ENCODE data around the gene FAM169A. TPM values are rescaled to one million over a fixed set of nuclear protein-coding genes. Genes with fewer than 3 reads are reported as not detected.

The FAM169A gene
- total and polyA plus RNA-seq, 2 donors (not counting 3 experiments of a cell fraction or from before 2014, with no cell fraction given) = 0.06 to 0.62 TPM

DNA sequence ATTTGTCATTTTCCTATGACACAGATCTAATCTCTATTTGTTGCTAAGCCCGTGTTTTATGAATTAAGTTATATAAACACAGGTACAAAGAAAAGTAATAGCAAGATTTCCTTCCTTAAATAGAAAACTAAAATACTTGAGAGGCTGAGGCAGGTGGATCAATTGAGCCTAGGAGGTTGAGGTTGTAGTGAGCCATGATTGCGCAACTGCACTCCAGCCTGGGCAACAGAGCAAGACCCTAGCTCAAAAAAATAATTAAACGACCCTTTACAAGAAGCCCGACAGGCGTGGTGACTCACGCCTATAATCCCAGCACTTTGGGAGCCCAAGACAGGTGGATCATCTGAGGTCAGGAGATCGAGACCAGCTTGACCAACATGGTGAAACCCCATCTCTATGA is 36.8 kb downstream of the FAM169A start:
- peaks cover 7% of the 10 kb centered on the region in 2 experiments for H3K27me3 ChIP-seq (ENCODE audit: control insufficient read depth in 2 of 2, insufficient read depth in 2 of 2, low read length in 2 of 2)
- no peaks in the 10 kb centered on the region for H3K79me2 ChIP-seq (ENCODE audit: control insufficient read depth, insufficient read depth, low read length)
- no peaks in the 10 kb centered on the region for H3K9me3 ChIP-seq (replicated peaks; ENCODE audit: control insufficient read depth, insufficient read depth, low read length)
- intact Hi-C loops (cut with micrococcal nuclease) = no loop called here
- H3K9ac ChIP-seq (replicated peaks; ENCODE audit: extremely low read depth, insufficient read depth, low read length) = no peak overlapping the region
- no peak overlapping the region for H2AFZ ChIP-seq (ENCODE audit: low read depth, low read length)
- BruUV-seq (replicated peaks) = no TSS peak
- no peak overlapping the region for H3K4me3 ChIP-seq (replicated peaks in 1 of 3; ENCODE audit: insufficient read depth in 1 of 3, low read depth in 1 of 3, low read length in 3 of 3)
- FAIRE-seq (no peak), DNase-seq (ENCODE audit: low read depth, low spot score) (no peak)
- H3K4me2 ChIP-seq (ENCODE audit: insufficient read depth, low read length) = no peak overlapping the region
- no peaks in the 10 kb centered on the region for H3K9me1 ChIP-seq (replicated peaks; ENCODE audit: control insufficient read depth, extremely low read depth, insufficient read depth, low read length)
- TF ChIP-seq, protein P1, sequence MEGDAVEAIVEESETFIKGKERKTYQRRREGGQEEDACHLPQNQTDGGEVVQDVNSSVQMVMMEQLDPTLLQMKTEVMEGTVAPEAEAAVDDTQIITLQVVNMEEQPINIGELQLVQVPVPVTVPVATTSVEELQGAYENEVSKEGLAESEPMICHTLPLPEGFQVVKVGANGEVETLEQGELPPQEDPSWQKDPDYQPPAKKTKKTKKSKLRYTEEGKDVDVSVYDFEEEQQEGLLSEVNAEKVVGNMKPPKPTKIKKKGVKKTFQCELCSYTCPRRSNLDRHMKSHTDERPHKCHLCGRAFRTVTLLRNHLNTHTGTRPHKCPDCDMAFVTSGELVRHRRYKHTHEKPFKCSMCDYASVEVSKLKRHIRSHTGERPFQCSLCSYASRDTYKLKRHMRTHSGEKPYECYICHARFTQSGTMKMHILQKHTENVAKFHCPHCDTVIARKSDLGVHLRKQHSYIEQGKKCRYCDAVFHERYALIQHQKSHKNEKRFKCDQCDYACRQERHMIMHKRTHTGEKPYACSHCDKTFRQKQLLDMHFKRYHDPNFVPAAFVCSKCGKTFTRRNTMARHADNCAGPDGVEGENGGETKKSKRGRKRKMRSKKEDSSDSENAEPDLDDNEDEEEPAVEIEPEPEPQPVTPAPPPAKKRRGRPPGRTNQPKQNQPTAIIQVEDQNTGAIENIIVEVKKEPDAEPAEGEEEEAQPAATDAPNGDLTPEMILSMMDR (IDR thresholded peaks at IDR 0.05; ENCODE audit: extremely low read depth in 1 of 2, insufficient read depth in 1 of 2, low read depth in 1 of 2, low read length in 2 of 2) = no peak
- TF ChIP-seq GATA2 (IDR thresholded peaks at IDR 0.05; ENCODE audit: insufficient read depth, insufficient read length, low read depth, low read length) = no peak
- TF ChIP-seq MYC (IDR thresholded peaks at IDR 0.05; ENCODE audit: low read depth, low read length) = no peak
- TF ChIP-seq JUN (IDR thresholded peaks at IDR 0.05; ENCODE audit: borderline replicate concordance, insufficient read depth, insufficient read length, low read depth) = no peak
- TF ChIP-seq FOS (IDR thresholded peaks at IDR 0.05; ENCODE audit: borderline replicate concordance, insufficient read depth, low read length) = no peak
- no peak for TF ChIP-seq EZH2 (IDR thresholded peaks at IDR 0.05; ENCODE audit: borderline replicate concordance, low read depth, low read length, severe bottlenecking)
- no peak for TF ChIP-seq MAX (IDR thresholded peaks at IDR 0.05; ENCODE audit: insufficient read depth, insufficient read length)
- H3K36me3 ChIP-seq (ENCODE audit: control insufficient read depth in 2 of 2, extremely low read depth in 1 of 2, insufficient read depth in 2 of 2, low read length in 2 of 2) = no peaks in the 10 kb centered on the region
- no peak overlapping the region for H3K27ac ChIP-seq (ENCODE audit: insufficient read depth, low read depth, low read length)
- dilution Hi-C loops (cut with MboI; ENCODE audit: extremely low pct_ligation_motif_present, low sequenced_read_pairs) = no loop called here
- H3K4me1 ChIP-seq (ENCODE audit: control insufficient read depth, extremely low read depth, insufficient read depth, low read length) = no peaks in the 10 kb centered on the region
- no peaks in the 10 kb centered on the region for H4K20me1 ChIP-seq (replicated peaks; ENCODE audit: control insufficient read depth, extremely low read depth, insufficient read depth, low read length)
- ChIA-PET CTCF (no interaction called here), POLR2A (no interaction called here)
